ENCODE measurements around the gene GRIK5.

GRCh38 chr19:41990028-41990427 lies 80.0 kb downstream of the GRIK5 start:
- TF ChIP-seq CTCF (conservative IDR thresholded peaks at IDR 0.05; ENCODE audit: low read length) (no peak), EZH2phosphoT487 (IDR thresholded peaks at IDR 0.05; ENCODE audit: borderline replicate concordance, low read depth, low read length) (no peak)

All from OCI-LY7 (cell line).